Brain pericyte (primary cell): Measurements from ENCODE around the gene GBP7.

Experiments
- DNase-seq: peaks from one replicate; pipeline ENCODE4 v3.0.0-alpha.2; 2012; ENCODE audit warnings: low read depth, low spot score

The GBP7 gene

DNA sequence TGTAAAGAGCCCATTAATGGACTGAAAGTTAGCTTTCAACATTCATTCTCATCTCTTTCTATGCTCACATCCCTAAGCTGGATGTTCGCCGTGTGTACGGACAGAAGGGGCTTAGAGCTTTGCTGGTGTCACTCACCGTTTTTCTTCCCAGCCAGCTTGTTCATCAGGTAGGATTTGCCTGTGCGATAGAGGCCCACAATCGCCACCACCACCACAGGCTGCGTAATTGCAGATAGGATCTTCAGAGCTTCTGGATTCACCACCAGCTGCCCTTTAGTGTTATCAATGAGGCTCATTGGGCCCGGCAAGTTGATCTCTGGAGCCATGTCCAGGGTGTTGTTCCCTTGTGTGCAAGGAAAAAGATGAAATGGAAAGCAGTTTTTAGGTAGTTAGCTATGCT lies 54.2 kb downstream of the GBP7 start:
- no peak for DNase-seq

DNA sequence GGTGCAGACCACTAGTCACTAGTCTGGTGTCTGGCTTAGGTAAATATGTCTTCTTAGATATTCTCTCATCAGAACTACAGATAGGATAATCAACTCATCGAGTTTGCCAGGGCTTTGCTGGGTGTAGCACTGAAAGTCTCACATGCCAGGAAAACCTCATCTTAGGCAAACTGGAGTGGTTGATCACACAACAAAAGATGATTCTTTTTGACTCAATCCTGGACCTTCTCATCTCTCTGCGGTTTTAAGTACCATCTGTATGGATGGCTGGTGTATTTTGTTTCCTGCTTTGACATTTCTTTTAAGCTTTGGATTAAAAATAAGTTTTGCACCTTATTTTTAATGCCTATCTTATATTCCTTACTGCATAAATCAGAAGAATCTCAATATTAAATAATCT lies 61.1 kb downstream of the GBP7 start:
- no peak for DNase-seq

DNA sequence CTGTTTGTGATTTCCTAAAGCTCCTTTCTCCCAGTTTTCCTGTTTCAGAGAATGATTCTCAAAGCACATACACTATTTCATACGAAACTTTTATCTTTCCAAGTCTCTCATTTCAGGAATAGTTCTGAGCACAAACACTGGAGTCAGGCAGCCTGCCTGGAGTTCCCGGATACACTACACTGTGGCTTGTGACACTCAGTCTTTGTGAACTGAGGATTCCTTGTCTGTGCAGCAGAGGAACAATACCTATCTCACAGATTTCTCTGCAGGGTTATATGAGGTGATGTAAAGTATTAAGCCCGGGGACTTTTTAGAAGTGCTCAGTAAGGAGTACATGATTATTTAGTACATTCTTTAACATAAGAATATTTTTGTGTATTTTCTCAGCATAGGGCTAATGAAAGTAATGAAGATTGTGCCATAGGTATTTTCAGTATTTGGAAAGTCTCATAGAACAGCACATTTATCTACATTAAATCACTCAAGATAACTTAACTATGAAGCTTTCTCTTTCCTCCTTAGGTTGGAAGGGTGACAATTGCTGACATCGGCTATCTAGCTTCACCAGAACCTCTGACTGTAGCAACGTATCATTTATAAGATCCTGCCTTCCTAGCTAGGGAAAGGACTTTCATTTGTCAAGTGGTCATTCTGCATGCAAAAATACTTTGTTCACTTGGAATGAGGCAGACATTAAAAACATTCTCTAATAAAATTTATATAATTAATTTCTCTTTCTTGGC lies 62.8 kb downstream of the GBP7 start:
- no peak for DNase-seq

DNA sequence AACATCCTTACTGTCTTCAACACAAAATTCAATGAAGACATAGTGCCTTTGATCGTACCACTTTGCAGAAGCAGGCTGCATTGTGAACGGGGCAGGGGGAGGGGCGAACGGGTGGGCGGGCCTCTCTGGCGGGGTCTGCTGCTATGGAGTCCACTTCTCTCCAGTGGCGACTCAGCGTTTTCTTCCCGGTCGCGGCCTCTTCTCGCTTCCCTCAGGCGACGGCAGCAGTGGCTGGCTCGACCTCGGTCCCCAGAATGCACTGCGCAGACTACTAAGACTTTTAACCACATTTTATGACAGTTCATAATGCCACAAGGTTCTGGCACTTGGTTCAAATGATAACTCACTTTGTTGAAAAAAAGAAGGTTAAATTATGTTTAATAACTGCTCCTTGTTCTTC lies 71.1 kb downstream of the GBP7 start:
- no peak for DNase-seq

DNA sequence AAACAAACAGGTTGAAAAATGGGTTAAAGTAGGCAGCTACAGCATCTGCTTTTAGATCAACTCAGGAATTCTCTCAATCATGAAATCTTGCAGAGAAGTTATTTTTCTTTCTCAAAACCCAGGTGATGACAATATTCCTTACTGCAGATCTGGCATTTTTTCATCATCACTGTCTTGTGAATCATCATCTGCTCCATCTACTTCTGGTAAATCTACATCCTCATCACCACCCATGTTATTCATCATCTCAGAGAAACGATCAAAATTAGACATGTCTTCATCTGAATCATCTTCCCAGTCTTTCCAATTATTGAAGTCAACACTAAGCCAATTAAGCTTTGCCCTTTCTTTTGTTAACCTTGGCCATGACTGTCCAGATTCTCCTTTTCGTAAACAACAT lies 71.7 kb downstream of the GBP7 start:
- DNase-seq, result no peak

DNA sequence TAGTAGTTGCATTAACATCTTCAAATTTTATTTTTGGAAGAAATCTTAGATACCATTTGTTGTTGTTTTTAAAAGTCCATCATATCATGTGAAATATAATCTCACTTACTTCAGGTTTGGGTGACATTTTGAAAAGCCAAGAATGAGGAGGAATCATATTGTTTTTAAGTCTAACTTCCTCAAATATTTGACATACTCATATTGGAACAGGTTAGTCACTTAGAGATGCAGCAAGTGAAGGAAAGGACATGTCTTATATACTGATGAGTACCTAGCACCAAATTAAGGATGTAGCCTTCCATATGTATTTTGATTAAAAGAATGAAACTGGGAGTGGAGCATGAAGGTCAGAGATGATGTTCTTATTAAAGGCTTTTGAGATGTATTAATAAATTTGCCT lies 73.8 kb downstream of the GBP7 start:
- no peak for DNase-seq

- DNase-seq, result no peak
These were observed 75.4 kb downstream of the GBP7 start for GRCh38 chr1:89100412-89100811.

DNA sequence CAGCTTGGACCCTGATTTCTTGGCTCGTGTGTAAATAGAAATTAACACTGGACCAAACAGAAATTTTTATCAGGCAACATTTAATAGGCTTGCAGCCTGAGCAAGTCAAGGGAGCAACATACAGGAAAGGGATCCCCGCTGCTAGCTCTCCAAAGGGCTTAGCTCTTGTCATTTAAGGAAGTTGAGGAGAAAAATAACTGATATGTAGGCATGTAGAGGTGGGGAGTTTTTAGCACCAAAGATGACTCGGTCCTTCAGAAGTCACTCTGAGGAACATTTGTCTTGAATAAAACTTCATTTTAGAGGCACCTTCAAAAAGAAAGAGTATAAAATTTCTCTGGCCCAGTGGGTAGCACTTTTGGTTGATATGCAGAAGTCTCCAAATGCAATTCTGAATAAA lies 76.9 kb downstream of the GBP7 start:
- no peak for DNase-seq

GRCh38 chr1:89095737-89096136 lies 80.1 kb downstream of the GBP7 start:
- no peak for DNase-seq

DNA sequence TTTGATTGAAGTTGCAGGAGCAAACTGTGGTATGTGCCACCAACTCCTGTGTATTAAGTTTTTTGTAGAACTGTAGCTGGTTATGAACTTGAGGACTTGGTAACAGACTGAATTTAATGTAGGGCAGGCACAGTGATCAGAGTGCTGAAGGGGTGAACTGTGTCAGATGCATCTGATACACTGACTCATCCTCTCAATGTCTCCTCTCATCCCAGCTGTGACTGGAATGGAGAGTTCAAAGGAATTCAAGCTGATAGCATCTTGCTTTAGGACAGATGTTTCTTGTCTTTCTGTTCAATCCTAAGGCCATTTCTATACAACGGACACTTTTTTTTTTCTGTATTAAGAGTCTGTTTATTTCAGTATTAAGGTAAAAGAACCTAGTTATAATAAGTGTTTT lies 85.8 kb downstream of the GBP7 start:
- DNase-seq, result no peak

DNA sequence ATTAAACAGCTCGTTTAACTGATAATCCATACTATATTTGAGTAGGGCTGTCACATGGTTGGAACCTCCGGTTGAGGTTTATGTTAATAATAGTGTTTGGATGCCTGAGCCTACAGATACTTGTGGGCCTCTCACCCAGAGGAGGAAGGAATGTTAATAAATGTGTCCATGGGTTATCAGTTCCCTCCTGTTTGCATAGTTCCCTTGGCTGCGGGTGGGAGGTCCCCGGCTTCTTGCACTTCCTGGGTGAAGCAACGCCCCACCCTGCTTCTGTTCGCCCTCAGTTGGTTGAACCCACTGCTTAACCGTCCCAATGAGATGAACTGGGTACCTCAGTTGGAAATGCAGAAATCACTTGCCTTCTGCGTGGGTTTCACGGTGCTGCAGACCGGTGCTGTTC lies 87.2 kb downstream of the GBP7 start:
- DNase-seq, result no peak

- DNase-seq, result no peak
These were observed 88.6 kb downstream of the GBP7 start for GRCh38 chr1:89087241-89087640.

DNA sequence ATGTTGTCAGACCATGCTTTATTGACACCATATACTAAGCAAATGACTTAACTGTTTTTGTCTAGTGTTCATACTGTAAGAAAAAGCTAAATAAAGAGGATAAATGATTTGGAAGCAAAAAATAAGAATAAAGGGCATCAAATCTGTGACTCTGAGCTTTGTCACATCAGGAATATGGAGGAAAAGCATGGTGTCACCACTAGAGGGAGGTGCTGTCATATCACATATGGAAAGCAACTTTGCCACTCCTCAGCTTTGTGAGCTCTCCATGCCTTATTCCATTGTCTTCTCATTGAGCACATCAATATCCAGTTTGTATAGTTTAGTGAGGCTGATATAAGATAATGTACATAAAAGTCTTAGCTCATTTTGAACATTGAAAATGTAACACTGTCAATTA lies 90.0 kb downstream of the GBP7 start:
- DNase-seq, result no peak
